ENCODE data around the gene ZSWIM7. TPM values are rescaled to one million over a fixed set of nuclear protein-coding genes. Genes with fewer than 3 reads are reported as not detected.

The ZSWIM7 gene
- total and polyA plus RNA-seq, 4 experiments from 2014 or later: 30.2 to 66.5 (median 43.9) TPM

DNA sequence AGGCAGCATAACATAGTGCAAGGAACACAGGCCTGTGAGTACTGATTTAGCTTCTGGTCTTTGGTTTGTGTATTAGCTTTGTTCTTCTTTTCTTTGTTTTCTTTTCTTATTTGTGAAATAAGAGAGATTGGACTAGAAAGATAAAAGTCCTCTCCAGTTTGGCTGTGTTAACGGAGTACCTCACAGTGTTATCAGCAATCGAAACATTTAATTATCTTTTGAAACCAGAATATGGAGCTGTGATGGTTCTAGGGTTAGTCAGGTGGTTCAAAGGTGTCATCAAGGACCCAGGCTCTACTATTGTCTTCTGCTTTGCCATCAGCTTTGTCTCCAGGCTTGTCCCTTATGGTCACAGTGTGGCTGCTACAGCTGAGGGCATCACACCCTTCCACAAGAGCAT lies 29.0 kb downstream of the ZSWIM7 start:
- Mint-ChIP-seq H3K27ac (no peak overlapping the region), H3K27me3 (peaks cover 5 to 6% of the 10 kb centered on the region in 2 donors), H3K36me3 (peaks cover 5 to 7% of the 10 kb centered on the region in 2 donors), H3K4me3 (no peak overlapping the region), H3K9me3 (no peaks in the 10 kb centered on the region), H3K4me1 (peaks cover 0 to 4% (median under 1%) of the 10 kb centered on the region in 4 donors)
- ChIA-PET CTCF (ENCODE audit: partially characterized antibody) (no interaction called here), POLR2A (ENCODE audit: partially characterized antibody) (no interaction called here)
- DNase-seq: no peak
- H3K9me3 ChIP-seq (ENCODE audit: control insufficient read depth in 1 of 2, low read length in 2 of 2): no peaks in the 10 kb centered on the region
- H3K36me3 ChIP-seq (ENCODE audit: insufficient read depth, low read length): no peaks in the 10 kb centered on the region
- H3K4me3 ChIP-seq (ENCODE audit: low read length in 2 of 2): no peak overlapping the region
- no peaks in the 10 kb centered on the region for H3K4me1 ChIP-seq (ENCODE audit: insufficient read depth, low read length)
- H3K27ac ChIP-seq (ENCODE audit: low read depth, low read length): no peak overlapping the region
- intact Hi-C loops (cut with micrococcal nuclease): no loop called here
- no peaks in the 10 kb centered on the region for H3K27me3 ChIP-seq (ENCODE audit: insufficient read depth, low read length)

DNA sequence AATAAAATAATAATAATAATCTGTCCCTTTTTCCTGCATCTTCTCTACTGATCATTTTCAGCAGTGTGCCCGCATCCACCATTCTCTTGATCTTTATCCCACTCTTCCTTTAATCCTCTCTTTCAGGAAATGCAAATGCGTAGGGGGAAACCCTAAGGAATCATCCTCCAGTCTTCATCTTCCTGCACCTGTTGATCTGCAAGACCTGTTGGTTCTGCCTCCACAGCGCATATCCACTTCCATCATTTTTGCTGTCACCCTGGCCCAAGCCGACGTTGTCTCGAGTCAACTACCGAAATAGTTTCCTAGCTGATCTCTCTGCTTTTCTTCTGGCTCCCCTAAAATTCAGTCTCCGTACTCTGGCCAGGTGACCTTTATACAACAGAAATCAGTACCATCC lies 30.0 kb downstream of the ZSWIM7 start:
- Mint-ChIP-seq H3K4me1 (peaks cover 0 to 4% (median under 1%) of the 10 kb centered on the region in 4 donors), H3K27me3 (peaks cover 7 to 11% of the 10 kb centered on the region in 2 donors), H3K9me3 (no peaks in the 10 kb centered on the region), H3K36me3 (peaks cover 0 to 2% of the 10 kb centered on the region in 2 donors), H3K27ac (no peak overlapping the region), H3K4me3 (no peak overlapping the region)
- Histone ChIP-seq H3K4me1 (ENCODE audit: insufficient read depth, low read length) (no peaks in the 10 kb centered on the region), H3K9me3 (ENCODE audit: control insufficient read depth in 1 of 2, low read length in 2 of 2) (no peaks in the 10 kb centered on the region), H3K36me3 (ENCODE audit: insufficient read depth, low read length) (no peaks in the 10 kb centered on the region), H3K27me3 (ENCODE audit: insufficient read depth, low read length) (no peaks in the 10 kb centered on the region), H3K4me3 (ENCODE audit: low read length in 2 of 2) (no peak overlapping the region), H3K27ac (ENCODE audit: low read depth, low read length) (no peak overlapping the region)
- DNase-seq: no peak
- ChIA-PET CTCF (ENCODE audit: partially characterized antibody) (no interaction called here), POLR2A (ENCODE audit: partially characterized antibody) (no interaction called here)
- intact Hi-C loops (cut with micrococcal nuclease): no loop called here

DNA sequence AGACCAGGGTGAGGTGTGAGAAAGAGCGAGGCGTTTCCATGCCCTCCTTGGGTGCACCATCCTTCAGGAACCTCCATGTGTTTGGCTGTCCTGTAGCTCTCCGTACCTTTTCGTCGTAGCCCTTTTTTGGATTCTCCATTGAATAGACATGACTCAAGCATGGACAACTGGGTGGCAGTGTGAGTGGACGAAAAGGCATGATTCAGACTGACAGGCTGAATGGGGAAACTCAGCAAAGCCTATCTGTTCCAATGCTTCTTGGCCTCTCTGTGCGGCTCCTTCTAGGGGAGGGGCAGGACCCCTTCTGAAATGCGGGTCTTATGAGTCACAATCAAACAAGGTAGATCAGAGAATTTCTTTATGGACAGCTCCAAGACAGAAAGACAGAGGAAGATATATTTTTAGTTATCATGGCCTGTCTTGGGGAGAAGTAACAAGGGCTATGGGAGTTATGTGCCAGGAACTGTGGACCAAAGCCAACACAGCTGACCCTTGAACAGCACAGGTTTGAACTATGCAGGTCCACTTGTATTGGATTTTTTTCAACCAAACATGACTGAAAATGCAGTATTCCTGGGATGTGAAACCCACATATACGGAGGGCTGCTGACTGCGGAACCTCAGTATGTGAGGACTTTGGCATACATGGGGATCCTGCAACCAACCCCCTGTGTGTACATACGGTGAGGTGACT lies 31.7 kb downstream of the ZSWIM7 start:
- Mint-ChIP-seq H3K27ac (peak overlapping the region in 1 of 7 donors; percentile 19), H3K27me3 (peaks cover 7 to 11% of the 10 kb centered on the region in 2 donors), H3K36me3 (no peaks in the 10 kb centered on the region), H3K9me3 (no peaks in the 10 kb centered on the region), H3K4me1 (peaks cover 0 to 4% (median under 1%) of the 10 kb centered on the region in 4 donors), H3K4me3 (no peak overlapping the region)
- H3K36me3 ChIP-seq (ENCODE audit: insufficient read depth, low read length): no peaks in the 10 kb centered on the region
- H3K27ac ChIP-seq (ENCODE audit: low read depth, low read length): no peak overlapping the region
- H3K4me3 ChIP-seq (ENCODE audit: low read length in 2 of 2): no peak overlapping the region
- DNase-seq: no peak
- no peaks in the 10 kb centered on the region for H3K27me3 ChIP-seq (ENCODE audit: insufficient read depth, low read length)
- POLR2A ChIA-PET (ENCODE audit: partially characterized antibody): no interaction called here
- intact Hi-C loops (cut with micrococcal nuclease): no loop called here
- H3K9me3 ChIP-seq (ENCODE audit: control insufficient read depth in 1 of 2, low read length in 2 of 2): no peaks in the 10 kb centered on the region
- H3K4me1 ChIP-seq (ENCODE audit: insufficient read depth, low read length): no peaks in the 10 kb centered on the region
- CTCF ChIA-PET (ENCODE audit: partially characterized antibody): no interaction called here

DNA sequence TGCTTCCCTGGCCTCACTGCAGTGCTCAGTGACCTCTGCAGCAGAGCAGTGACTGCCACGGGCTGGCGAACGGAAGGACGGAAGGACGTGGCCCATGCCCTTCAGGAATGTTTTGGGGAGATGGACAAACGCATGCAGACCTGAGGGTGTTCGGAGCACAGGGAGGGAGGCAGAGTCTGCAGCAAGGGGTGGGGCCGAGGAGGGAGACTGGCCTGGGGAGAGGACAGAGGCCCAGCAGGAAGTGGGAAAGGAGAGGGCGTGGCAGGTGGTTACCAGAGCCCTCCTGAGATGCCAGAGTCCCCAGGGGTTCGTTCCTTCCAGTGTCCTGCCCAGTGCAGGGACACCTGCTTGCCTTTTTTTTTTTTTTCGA lies 32.6 kb downstream of the ZSWIM7 start:
- peaks cover 0 to 4% (median under 1%) of the 10 kb centered on the region in 4 donors for H3K4me1 Mint-ChIP-seq
- POLR2A ChIA-PET (ENCODE audit: partially characterized antibody): no interaction called here
- no peaks in the 10 kb centered on the region for H3K36me3 Mint-ChIP-seq
- CTCF ChIA-PET (ENCODE audit: partially characterized antibody): no interaction called here
- intact Hi-C loops (cut with micrococcal nuclease): no loop called here
- no peaks in the 10 kb centered on the region for H3K4me1 ChIP-seq (ENCODE audit: insufficient read depth, low read length)
- H3K4me3 ChIP-seq (ENCODE audit: low read length in 2 of 2): no peak overlapping the region
- H3K9me3 Mint-ChIP-seq: no peaks in the 10 kb centered on the region
- H3K27me3 ChIP-seq (ENCODE audit: insufficient read depth, low read length): no peaks in the 10 kb centered on the region
- DNase-seq: no peak
- H3K27ac ChIP-seq (ENCODE audit: low read depth, low read length): no peak overlapping the region
- H3K4me3 Mint-ChIP-seq: peak overlapping the region in 1 of 8 donors; percentile 22
- H3K27me3 Mint-ChIP-seq: peaks cover 7 to 11% of the 10 kb centered on the region in 2 donors
- no peaks in the 10 kb centered on the region for H3K9me3 ChIP-seq (ENCODE audit: control insufficient read depth in 1 of 2, low read length in 2 of 2)
- no peaks in the 10 kb centered on the region for H3K36me3 ChIP-seq (ENCODE audit: insufficient read depth, low read length)
- H3K27ac Mint-ChIP-seq: peak overlapping the region in 1 of 7 donors; percentile 48

DNA sequence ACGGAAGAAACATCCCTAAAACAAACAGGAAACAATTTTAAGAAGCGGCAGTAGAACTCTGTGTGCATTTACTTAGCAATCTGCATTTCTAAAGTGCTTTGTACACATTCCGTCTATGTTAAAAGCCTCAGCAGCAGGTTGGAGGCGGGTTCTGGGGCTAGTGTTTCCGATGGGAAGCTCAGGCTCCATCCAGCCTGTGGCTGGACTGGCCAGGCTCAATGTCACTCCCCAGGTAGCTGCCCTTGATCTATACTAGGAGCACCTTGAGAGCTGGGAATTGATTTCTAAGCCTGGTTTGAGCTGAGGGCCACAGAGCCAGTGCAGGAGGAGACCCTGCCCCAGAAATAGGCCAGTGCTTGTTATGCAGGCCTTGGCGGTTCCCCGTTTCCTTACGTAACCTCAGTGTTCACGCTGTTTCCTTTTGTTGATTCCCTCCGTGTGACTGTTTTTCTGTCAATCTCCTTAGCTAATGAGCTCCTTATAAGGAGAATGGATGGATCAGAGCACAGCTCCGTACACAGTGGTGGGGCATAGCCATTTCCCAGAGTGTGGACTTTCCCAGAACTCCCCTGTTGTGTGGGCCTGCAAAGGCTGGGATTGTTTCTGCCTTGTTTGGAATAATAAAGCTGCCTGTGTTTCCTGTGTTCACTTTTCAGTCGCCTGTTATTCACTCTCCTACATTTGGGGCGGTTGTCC lies 33.2 kb downstream of the ZSWIM7 start:
- no peaks in the 10 kb centered on the region for H3K36me3 ChIP-seq (ENCODE audit: insufficient read depth, low read length)
- no peaks in the 10 kb centered on the region for H3K36me3 Mint-ChIP-seq
- H3K27ac ChIP-seq (ENCODE audit: low read depth, low read length): no peak overlapping the region
- H3K4me3 ChIP-seq (ENCODE audit: low read length in 2 of 2): no peak overlapping the region
- peak overlapping the region in 1 of 8 donors; percentile 22 for H3K4me3 Mint-ChIP-seq
- H3K4me1 Mint-ChIP-seq: peaks cover 0 to 4% (median under 1%) of the 10 kb centered on the region in 4 donors
- intact Hi-C loops (cut with micrococcal nuclease): no loop called here
- no peaks in the 10 kb centered on the region for H3K27me3 ChIP-seq (ENCODE audit: insufficient read depth, low read length)
- no peaks in the 10 kb centered on the region for H3K4me1 ChIP-seq (ENCODE audit: insufficient read depth, low read length)
- CTCF ChIA-PET (ENCODE audit: partially characterized antibody): no interaction called here
- POLR2A ChIA-PET (ENCODE audit: partially characterized antibody): interaction anchor here (0.6 kb wide), 1 partner anchor 20 kb away, joined by 3 read pairs; no protein-coding TSS in a partner anchor
- H3K9me3 Mint-ChIP-seq: no peaks in the 10 kb centered on the region
- H3K9me3 ChIP-seq (ENCODE audit: control insufficient read depth in 1 of 2, low read length in 2 of 2): no peaks in the 10 kb centered on the region
- no peak for DNase-seq
- peak overlapping the region in 1 of 7 donors; percentile 48 for H3K27ac Mint-ChIP-seq
- H3K27me3 Mint-ChIP-seq: peaks cover 7 to 11% of the 10 kb centered on the region in 2 donors

DNA sequence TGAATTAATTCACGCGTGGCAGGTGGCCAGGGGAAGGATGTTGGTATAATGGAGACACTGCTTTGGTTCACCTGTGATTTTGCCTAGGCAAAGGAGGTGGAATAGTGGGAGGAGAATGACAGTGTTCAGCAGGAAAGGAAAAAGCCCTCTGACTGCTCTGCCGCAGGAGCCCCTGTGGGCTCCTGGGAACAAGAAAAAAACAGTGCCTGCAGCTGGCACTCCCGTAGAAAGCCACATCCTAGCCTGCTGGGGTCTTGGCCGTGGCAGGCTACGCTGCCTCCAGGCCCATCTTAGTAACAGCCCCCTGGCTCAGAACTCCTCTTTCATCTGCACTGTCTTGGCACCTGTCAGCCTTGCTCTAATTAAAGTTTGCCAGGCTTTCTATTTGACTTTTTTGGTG lies 34.0 kb downstream of the ZSWIM7 start:
- Histone ChIP-seq H3K4me1 (ENCODE audit: insufficient read depth, low read length) (no peaks in the 10 kb centered on the region), H3K27me3 (ENCODE audit: insufficient read depth, low read length) (no peaks in the 10 kb centered on the region), H3K9me3 (ENCODE audit: control insufficient read depth in 1 of 2, low read length in 2 of 2) (no peaks in the 10 kb centered on the region), H3K27ac (ENCODE audit: low read depth, low read length) (no peak overlapping the region), H3K36me3 (ENCODE audit: insufficient read depth, low read length) (no peaks in the 10 kb centered on the region), H3K4me3 (ENCODE audit: low read length in 2 of 2) (no peak overlapping the region)
- Mint-ChIP-seq H3K36me3 (no peaks in the 10 kb centered on the region), H3K9me3 (no peaks in the 10 kb centered on the region), H3K4me3 (no peak overlapping the region), H3K27me3 (peaks cover 7 to 11% of the 10 kb centered on the region in 2 donors), H3K27ac (no peak overlapping the region), H3K4me1 (peaks cover 0 to 4% (median under 1%) of the 10 kb centered on the region in 4 donors)
- CTCF ChIA-PET (ENCODE audit: partially characterized antibody): interaction anchor here (1.3 kb wide), 1 partner anchor 17 kb away, joined by 4 read pairs; no protein-coding TSS in a partner anchor
- no peak for DNase-seq
- POLR2A ChIA-PET (ENCODE audit: partially characterized antibody): no interaction called here
- intact Hi-C loops (cut with micrococcal nuclease): no loop called here

DNA sequence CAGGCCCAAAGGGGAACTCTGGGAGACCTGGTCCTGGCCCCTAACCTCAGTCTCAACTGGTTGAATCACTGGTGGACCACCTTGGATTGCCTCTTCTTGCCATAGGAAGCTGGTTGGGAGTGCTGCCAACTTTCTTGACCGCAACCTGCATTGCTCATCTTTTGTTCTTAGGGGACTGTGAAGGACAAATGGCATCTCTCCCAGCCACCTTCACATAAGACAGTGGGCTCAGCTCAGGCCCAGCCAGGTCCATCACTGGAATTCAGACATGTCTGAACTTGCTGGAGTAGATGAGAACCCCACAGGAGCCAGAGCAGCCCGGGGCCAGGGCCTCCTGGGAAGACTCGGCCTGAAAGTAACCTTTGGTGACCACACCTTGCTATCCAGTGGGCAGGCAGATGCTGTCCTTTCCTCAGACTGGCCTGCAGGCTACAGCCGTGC lies 35.8 kb downstream of the ZSWIM7 start:
- peaks cover 12% of the 10 kb centered on the region for H3K4me1 ChIP-seq (ENCODE audit: insufficient read depth, low read length)
- H3K4me3 ChIP-seq (ENCODE audit: low read length in 2 of 2): no peak overlapping the region
- Mint-ChIP-seq H3K36me3 (no peaks in the 10 kb centered on the region), H3K4me3 (no peak overlapping the region), H3K27ac (no peak overlapping the region), H3K4me1 (peaks cover 8 to 16% (median 9%) of the 10 kb centered on the region in 4 donors), H3K27me3 (peaks cover 3 to 9% of the 10 kb centered on the region in 2 donors), H3K9me3 (no peaks in the 10 kb centered on the region)
- CTCF ChIA-PET (ENCODE audit: partially characterized antibody): no interaction called here
- no peaks in the 10 kb centered on the region for H3K9me3 ChIP-seq (ENCODE audit: control insufficient read depth in 1 of 2, low read length in 2 of 2)
- no peak for DNase-seq
- H3K36me3 ChIP-seq (ENCODE audit: insufficient read depth, low read length): no peaks in the 10 kb centered on the region
- POLR2A ChIA-PET (ENCODE audit: partially characterized antibody): no interaction called here
- intact Hi-C loops (cut with micrococcal nuclease): no loop called here
- no peaks in the 10 kb centered on the region for H3K27me3 ChIP-seq (ENCODE audit: insufficient read depth, low read length)
- H3K27ac ChIP-seq (ENCODE audit: low read depth, low read length): no peak overlapping the region

Measured in CD4-positive, alpha-beta memory T cell (primary cell).